ENCODE data around the gene BLTP3A.
"Not testable (repeated sequence)": the region's sequence is repeated elsewhere in the genome, so short reads cannot be mapped to it uniquely, and the experiment has no call there.

Gene BLTP3A

GRCh38 chr6:34793877-34794276 lies 2.0 kb downstream of the BLTP3A start:
- no peak for DNase-seq

- no peak for DNase-seq
These were observed 4.0 kb downstream of the BLTP3A start for GRCh38 chr6:34795836-34796425.

GRCh38 chr6:34798057-34798456 lies 6.2 kb downstream of the BLTP3A start:
- no peak for DNase-seq

- DNase-seq = no peak
These were observed 7.7 kb downstream of the BLTP3A start for GRCh38 chr6:34799547-34799946.

- DNase-seq = no peak
These were observed 12.7 kb downstream of the BLTP3A start for GRCh38 chr6:34804543-34804942.

GRCh38 chr6:34805074-34805473 lies 13.2 kb downstream of the BLTP3A start:
- not testable (repeated sequence) for DNase-seq

- DNase-seq = no peak
These were observed 15.0 kb downstream of the BLTP3A start for GRCh38 chr6:34806738-34807453.

GRCh38 chr6:34808473-34808872 lies 16.6 kb downstream of the BLTP3A start:
- not testable (repeated sequence) for DNase-seq

- not testable (repeated sequence) for DNase-seq
These were observed 17.5 kb downstream of the BLTP3A start for GRCh38 chr6:34809419-34809818.

GRCh38 chr6:34810017-34810882 lies 18.4 kb downstream of the BLTP3A start:
- no peak for DNase-seq

- DNase-seq = no peak
These were observed 19.2 kb downstream of the BLTP3A start for GRCh38 chr6:34810936-34811632.

GRCh38 chr6:34813028-34813713 lies 21.3 kb downstream of the BLTP3A start:
- no peak for DNase-seq

- DNase-seq = no peak
These were observed 24.9 kb downstream of the BLTP3A start for GRCh38 chr6:34816635-34817301.

GRCh38 chr6:34817446-34817845 lies 25.6 kb downstream of the BLTP3A start:
- DNase-seq = no peak

GRCh38 chr6:34818872-34819570 lies 27.1 kb downstream of the BLTP3A start:
- DNase-seq = not testable (repeated sequence)

GRCh38 chr6:34819571-34820480 lies 27.9 kb downstream of the BLTP3A start:
- no peak for DNase-seq

GRCh38 chr6:34829137-34829536 lies 37.3 kb downstream of the BLTP3A start:
- DNase-seq = no peak

GRCh38 chr6:34832942-34833341 lies 41.1 kb downstream of the BLTP3A start:
- no peak for DNase-seq

- DNase-seq = no peak
These were observed 43.1 kb downstream of the BLTP3A start for GRCh38 chr6:34834789-34835518.

All from SHP77 (cell line).